Esophagus squamous epithelium (tissue), 5 donors: ENCODE measurements around the gene ACER3. TPM values are rescaled to one million over a fixed set of nuclear protein-coding genes. Genes with fewer than 3 reads are reported as not detected.
A peak's percentile ranks its signal among the peaks of the same experiment; 100 is the strongest.
"Not testable (repeated sequence)": the region's sequence is repeated elsewhere in the genome, so short reads cannot be mapped to it uniquely, and the experiment has no call there.

ENCODE experiments used
- DNase-seq: peaks from one replicate; lab custom pipeline; 2025; lab: John Stamatoyannopoulos, UW
- H3K27ac ChIP-seq, 4 donors: fragments of 200-600 bp; sonication (generic); one replicate each; pipeline ENCODE4 v1.5.1; 2016 to 2019; ENCODE audit warnings: mild to moderate bottlenecking in 1 of 4
- H3K27me3 ChIP-seq, 4 donors: fragments of 200-600 bp; sonication (generic); 1 replicate in 3 of 4; 2 replicates in 1 of 4; pipeline versions ENCODE4 v1.5.1 to v1.6.0; 2017 to 2021; ENCODE audit warnings: antibody characterized with exemption in 1 of 4
- H3K36me3 ChIP-seq, 3 donors: fragments of 200-600 bp; sonication (generic); one replicate each; pipeline ENCODE4 v1.5.1; 2016 to 2019
- H3K4me1 ChIP-seq, 3 donors: fragments of 200-600 bp; sonication (generic); one replicate each; pipeline ENCODE4 v1.5.1; 2017 to 2019
- H3K4me3 ChIP-seq, 4 donors: fragments of 200-600 bp; sonication (generic); 1 replicate in 3 of 4; 2 replicates in 1 of 4; pipeline ENCODE4 v1.5.1; 2016 to 2019; ENCODE audit warnings: mild to moderate bottlenecking in 2 of 4, moderate library complexity in 1 of 4
- H3K9me3 ChIP-seq, 3 donors: fragments of 200-600 bp; sonication (generic); one replicate each; pipeline ENCODE4 v1.5.1; 2016 to 2019
- CTCF ChIP-seq, 6 experiments: fragments of 450-650 bp in 4 of 6; fragments of 200-600 bp in 2 of 6; sonication (generic) in 2 of 6; IDR thresholded peaks; one replicate each; pipeline ENCODE4 v1.5.1; 2016 to 2019; ENCODE audit warnings: antibody characterized with exemption in 6 of 6, mild to moderate bottlenecking in 4 of 6, moderate library complexity in 4 of 6
- POLR2A ChIP-seq, 4 donors: fragments of 450-650 bp; IDR thresholded peaks; one replicate each; pipeline ENCODE4 v1.6.1; 2017; ENCODE audit warnings: antibody characterized with exemption in 4 of 4, mild to moderate bottlenecking in 4 of 4, moderate library complexity in 3 of 4
- WGBS, 2 donors: methylation state at CpG; one replicate each; pipeline ENCODE4 v1.1.5; 2018; 5-methylcytosine and 5-hydroxymethylcytosine counted together
- intact Hi-C: fragments of 100-400 bp; cut with DNase I; formaldehyde crosslinking; loops from one replicate; pipeline ENCODE4 v1.15.0; 2022
- total RNA-seq, 4 donors: library from RNA; depleted of rRNA; stranded (reverse); fragments of >200 nt; gene quantifications; one replicate each; pipeline ENCODE4 v1.1.0, GENCODE V29; 2016
- donor health status: DM: yes; HTN: yes; CAD: no.

The ACER3 gene
- total RNA-seq, 4 donors from 2014 or later = 9.9 to 34.2 (median 23.3) TPM

DNA sequence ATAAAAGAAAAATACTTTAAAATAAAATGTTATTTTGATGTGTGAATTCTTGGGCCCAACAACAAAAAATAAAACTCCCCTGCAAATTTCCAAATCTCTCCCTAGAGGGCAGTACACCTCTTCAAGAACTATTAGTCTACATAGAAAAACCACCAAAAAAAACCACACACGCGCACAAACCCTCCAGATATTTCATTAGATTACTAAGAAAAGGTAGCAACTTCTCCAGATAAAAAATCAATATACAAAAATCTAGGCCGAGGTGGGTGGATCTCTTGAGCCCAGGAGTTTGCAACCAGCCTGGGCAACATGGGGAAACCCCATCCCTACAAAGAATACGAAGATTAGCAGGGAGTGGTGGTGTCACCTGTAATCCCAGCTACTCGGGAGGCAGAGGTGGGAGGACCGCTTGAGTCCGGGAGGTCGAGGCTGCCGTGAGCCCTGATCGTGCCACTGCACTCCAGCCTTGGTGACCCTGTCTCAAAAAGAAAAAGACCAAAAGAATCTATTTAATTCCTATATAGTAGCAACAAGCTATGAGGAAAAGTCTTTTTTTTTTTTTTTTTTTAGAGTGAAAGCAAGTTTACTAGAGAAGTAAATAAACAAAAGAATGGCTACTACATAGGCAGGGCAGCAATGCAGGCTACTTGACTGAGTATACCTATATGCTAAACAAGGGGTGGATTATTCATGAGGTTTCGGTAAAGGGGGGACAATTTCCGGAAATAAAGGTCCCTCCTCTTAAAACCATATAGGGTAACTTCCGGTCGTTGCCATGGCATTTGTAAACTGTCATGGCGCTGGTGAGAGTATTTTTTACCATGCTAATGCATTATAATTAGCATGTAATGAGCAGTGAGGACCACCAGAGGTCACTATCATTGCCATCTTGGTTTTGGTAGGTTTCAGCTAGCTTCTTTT, 186.5 kb downstream of the ACER3 start:
- TF ChIP-seq POLR2A (IDR thresholded peaks at IDR 0.05) = no peak
- TF ChIP-seq CTCF (IDR thresholded peaks at IDR 0.05) = peak; percentile 55 to 82 (median 70)
- peaks cover 0 to 35% (median 0%) of the 10 kb centered on the region in 4 donors for H3K27me3 ChIP-seq
- H3K4me1 ChIP-seq = peaks cover 5 to 15% (median 10%) of the 10 kb centered on the region in 3 donors
- intact Hi-C loops = loop anchor here (10.0 kb wide), 2 partner anchors 122 to 312 kb away; no protein-coding TSS in a partner anchor
- WGBS, 2 donors = 6 to 10% methylated on average over 15 of the region's 15 CpGs
- no peaks in the 10 kb centered on the region for H3K9me3 ChIP-seq
- no peaks in the 10 kb centered on the region for H3K36me3 ChIP-seq
- H3K4me3 ChIP-seq = peak overlapping the region; percentile 7 to 51 (median 32)
- DNase-seq = peak; percentile 61
- peak overlapping the region in 1 of 4 donors; percentile 38 for H3K27ac ChIP-seq

- WGBS, 2 donors = 67 to 71% methylated on average over 7 of the region's 7 CpGs
- intact Hi-C loops = loop anchor here (2.0 to 10.0 kb wide), 3 partner anchors 43 to 313 kb away; no protein-coding TSS in a partner anchor
- H3K27ac ChIP-seq = not testable (repeated sequence)
These were observed 187.3 kb downstream of the ACER3 start for GRCh38 chr11:77047928-77048446.

DNA sequence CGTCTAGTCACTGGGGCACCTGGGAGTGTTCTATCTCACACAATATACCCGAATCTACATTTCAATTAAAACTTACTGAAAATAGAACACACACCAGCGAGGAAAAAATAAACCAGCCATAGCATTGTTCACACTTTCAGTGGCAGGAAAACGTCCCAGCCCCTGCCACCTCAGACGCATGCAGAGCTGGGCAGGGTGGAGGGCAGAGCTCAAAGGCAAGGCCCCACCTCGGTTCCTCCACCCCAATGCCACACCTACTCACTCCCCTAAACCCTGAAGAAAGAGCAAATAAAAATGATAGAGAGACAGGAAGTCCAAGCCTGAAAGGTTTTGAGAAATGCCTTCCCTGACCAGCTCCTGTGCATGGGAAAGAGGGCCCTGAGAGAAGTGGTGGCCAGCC, 188.3 kb downstream of the ACER3 start:
- Histone ChIP-seq H3K4me3 (no peak overlapping the region), H3K27me3 (peaks cover 0 to 22% (median 0%) of the 10 kb centered on the region in 4 donors), H3K27ac (no peak overlapping the region), H3K36me3 (no peaks in the 10 kb centered on the region), H3K4me1 (peaks cover 5 to 15% (median 10%) of the 10 kb centered on the region in 3 donors), H3K9me3 (no peaks in the 10 kb centered on the region)
- intact Hi-C loops = loop anchor here (2.0 to 10.0 kb wide), 3 partner anchors 42 to 314 kb away; no protein-coding TSS in a partner anchor
- no peak for TF ChIP-seq POLR2A (IDR thresholded peaks at IDR 0.05)
- TF ChIP-seq CTCF (IDR thresholded peaks at IDR 0.05) = no peak
- DNase-seq = no peak
- 60 to 76% methylated on average over 6 of the region's 6 CpGs for WGBS, 2 donors

More at GRCh38 chr11:77047928-77048446, 187.3 kb downstream of the ACER3 start:
- DNase-seq, H3K36me3 ChIP-seq, H3K4me3 ChIP-seq, H3K9me3 ChIP-seq: not testable (repeated sequence)
- Histone ChIP-seq H3K4me1 (peaks cover 5 to 15% (median 10%) of the 10 kb centered on the region in 3 donors), H3K27me3 (peaks cover 0 to 30% (median 0%) of the 10 kb centered on the region in 4 donors)

- 72 to 83% methylated on average over 3 of the region's 3 CpGs for WGBS, 2 donors
- Histone ChIP-seq H3K9me3 (peaks cover 0 to 11% (median 10%) of the 10 kb centered on the region in 3 donors), H3K4me1 (peaks cover 0 to 6% (median 4%) of the 10 kb centered on the region in 3 donors), H3K27me3 (no peaks in the 10 kb centered on the region), H3K36me3 (no peaks in the 10 kb centered on the region), H3K4me3 (no peak overlapping the region), H3K27ac (no peak overlapping the region)
- DNase-seq = no peak
- TF ChIP-seq POLR2A (IDR thresholded peaks at IDR 0.05) = no peak
- TF ChIP-seq CTCF (IDR thresholded peaks at IDR 0.05) = no peak
- intact Hi-C loops = no loop called here
These were observed 190.8 kb downstream of the ACER3 start for GRCh38 chr11:77051511-77051910.

DNA sequence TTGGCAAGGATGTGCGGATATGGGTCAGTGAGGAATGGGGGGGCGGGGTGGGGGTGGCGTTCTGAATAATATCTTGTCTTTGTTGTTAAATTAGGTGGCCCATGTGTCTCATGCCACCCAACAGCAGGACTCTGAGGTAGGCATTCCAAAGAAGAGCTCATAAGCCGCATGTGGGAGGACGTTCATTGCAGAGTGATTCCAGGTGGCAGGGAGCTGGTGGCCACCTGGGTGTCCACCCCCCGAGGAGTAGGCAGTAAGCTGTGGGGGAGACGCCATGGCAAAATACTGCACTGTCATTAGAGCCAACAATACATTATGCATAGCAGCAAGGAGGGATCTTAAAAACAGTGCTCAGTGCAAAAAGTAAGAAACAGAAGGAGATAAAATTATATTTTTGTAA, 191.8 kb downstream of the ACER3 start:
- WGBS, 2 donors = 80 to 81% methylated on average over 6 to 7 of the region's 7 CpGs
- Histone ChIP-seq H3K4me1 (no peaks in the 10 kb centered on the region), H3K27ac (no peak overlapping the region), H3K9me3 (peaks cover 0 to 20% (median 20%) of the 10 kb centered on the region in 3 donors), H3K27me3 (no peaks in the 10 kb centered on the region), H3K36me3 (no peaks in the 10 kb centered on the region), H3K4me3 (no peak overlapping the region)
- TF ChIP-seq CTCF (IDR thresholded peaks at IDR 0.05) (no peak), POLR2A (IDR thresholded peaks at IDR 0.05) (no peak)
- no peak for DNase-seq
- intact Hi-C loops = no loop called here
